ENCODE results near the gene CAGE1.

Gene CAGE1

DNA sequence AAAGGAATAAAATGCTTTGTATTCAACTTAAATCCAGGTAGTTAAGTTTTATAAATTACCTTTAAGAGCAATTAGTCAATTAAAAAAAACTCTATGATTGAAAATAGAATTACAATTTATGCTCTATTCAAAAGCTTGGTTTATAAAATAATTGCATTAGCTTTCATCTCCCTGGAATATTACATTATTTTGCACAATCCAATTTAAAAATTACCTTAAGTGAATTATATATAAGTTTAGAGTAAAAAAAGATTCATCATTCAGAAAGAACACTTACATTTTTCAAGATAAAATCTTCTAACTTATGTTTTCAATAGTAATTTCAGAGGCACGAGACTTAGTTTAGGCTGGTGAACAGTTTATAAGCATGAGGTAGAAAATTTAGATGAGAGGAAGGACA lies 91.4 kb downstream of the CAGE1 start:
- no peak overlapping the region for H3K27ac ChIP-seq
- TF ChIP-seq, protein P1, sequence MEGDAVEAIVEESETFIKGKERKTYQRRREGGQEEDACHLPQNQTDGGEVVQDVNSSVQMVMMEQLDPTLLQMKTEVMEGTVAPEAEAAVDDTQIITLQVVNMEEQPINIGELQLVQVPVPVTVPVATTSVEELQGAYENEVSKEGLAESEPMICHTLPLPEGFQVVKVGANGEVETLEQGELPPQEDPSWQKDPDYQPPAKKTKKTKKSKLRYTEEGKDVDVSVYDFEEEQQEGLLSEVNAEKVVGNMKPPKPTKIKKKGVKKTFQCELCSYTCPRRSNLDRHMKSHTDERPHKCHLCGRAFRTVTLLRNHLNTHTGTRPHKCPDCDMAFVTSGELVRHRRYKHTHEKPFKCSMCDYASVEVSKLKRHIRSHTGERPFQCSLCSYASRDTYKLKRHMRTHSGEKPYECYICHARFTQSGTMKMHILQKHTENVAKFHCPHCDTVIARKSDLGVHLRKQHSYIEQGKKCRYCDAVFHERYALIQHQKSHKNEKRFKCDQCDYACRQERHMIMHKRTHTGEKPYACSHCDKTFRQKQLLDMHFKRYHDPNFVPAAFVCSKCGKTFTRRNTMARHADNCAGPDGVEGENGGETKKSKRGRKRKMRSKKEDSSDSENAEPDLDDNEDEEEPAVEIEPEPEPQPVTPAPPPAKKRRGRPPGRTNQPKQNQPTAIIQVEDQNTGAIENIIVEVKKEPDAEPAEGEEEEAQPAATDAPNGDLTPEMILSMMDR (conservative IDR thresholded peaks at IDR 0.05) = no peak

DNA sequence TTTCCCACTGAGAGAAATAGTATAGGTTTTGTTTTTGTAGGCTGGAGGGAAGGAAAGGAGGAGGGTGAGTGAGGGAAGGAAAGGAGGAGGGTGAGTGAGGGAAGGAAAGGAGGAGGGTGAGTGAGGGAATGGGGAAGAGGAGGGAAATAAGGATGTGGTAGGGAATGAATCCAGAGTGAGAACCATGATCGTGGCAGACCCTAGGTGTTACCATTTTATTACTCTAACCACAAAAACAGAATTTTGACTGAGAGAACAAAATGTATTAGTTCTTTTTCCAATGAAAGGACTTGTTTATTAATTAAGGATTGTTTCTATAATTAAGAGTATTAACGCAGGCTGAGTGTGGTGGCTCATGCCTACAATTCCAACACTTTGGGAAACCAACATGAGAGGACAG lies 92.9 kb downstream of the CAGE1 start:
- TF ChIP-seq, protein P1 (conservative IDR thresholded peaks at IDR 0.05) = no peak
- H3K27ac ChIP-seq = no peak overlapping the region

DNA sequence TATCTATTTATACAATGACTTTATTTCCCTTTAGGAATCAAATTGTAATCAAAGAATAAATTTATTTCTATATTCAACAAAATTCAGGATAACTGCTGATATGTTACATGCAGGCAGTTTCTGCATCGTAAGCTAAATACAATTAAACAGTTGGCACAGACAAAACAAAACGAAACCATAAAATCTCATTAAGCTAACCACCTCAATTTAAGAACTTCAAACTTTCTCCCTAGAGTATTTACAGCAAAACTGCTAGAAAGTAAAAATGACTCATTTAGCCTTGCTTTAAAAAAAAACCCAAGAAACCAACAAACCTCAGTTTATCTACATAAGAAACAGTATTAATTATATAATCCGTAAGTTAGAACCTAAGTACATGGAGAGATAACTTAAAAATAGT lies 93.6 kb downstream of the CAGE1 start:
- H3K27ac ChIP-seq = no peak overlapping the region
- TF ChIP-seq, protein P1 (conservative IDR thresholded peaks at IDR 0.05) = no peak

DNA sequence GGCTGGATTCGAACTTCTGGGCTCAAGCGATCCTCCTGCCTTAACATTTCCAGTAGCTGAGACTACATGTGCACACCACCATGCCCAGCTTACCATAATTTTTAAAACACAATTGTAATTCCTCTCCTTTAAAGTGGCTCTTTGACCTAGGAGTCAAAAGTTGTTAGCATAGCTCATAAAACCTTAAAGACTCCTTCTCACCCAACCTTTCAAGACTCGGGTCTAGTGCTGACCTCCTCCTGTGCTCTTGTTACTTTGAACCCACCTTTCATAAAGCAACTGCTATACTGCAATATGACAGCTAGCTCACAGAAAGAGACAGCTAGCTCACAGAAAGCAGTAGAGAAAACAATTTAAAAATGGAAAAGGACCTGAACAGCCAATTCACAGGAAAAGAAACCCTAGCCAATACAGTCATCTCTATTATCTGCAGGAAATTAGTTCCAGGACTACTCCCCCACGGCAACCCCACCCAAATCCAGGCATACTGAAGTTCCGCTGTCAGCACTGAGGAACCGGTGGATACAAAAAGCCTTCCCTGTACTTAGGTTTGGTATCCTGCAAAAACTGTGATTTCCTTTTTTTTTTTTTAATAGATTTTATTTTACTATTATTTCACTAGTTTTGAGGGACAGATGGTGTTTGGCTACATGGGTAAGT lies 96.8 kb downstream of the CAGE1 start:
- TF ChIP-seq, protein P1 (conservative IDR thresholded peaks at IDR 0.05) = no peak
- H3K27ac ChIP-seq = no peak overlapping the region

DNA sequence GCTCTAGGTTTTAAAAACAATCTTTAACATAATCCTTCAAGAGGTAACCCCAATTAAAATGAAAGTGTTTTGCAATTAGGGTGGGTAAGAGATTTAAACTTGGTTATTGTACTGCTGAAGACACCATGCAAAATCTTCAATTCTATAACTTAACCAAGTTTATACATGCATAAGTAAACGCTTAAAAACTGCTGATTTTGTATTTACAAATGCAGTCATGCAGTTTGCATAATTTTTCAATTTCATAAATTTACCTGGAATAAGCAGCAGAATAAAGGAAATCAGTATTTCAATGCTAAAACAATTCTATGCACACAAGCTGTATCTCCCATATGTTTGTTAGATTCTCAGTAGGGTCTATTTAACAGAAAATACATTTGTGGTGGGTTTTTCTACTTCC lies 99.5 kb downstream of the CAGE1 start:
- TF ChIP-seq, protein P1 (conservative IDR thresholded peaks at IDR 0.05) = no peak
- H3K27ac ChIP-seq = no peak overlapping the region

DNA sequence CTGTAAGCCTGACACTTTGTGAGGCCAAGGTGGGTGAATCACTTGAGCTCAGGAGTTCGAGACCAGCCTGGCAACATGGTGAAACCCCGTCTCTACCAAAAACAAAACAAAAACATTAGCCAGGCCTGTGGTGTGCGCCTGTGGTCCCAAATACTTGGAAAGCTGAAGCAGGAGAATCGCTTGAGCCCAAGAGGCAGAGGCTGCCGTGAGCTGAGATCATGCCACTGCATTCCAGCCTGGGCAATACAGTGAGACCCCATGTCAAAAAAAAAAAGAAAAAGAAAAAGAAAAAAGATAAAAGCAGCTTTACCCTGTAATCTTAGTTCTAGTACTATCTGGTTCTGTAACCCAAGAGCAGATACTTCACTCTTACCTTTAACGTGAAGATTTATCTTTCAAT lies 104.1 kb downstream of the CAGE1 start:
- H3K27ac ChIP-seq = no peak overlapping the region
- TF ChIP-seq, protein P1 (conservative IDR thresholded peaks at IDR 0.05) = no peak

DNA sequence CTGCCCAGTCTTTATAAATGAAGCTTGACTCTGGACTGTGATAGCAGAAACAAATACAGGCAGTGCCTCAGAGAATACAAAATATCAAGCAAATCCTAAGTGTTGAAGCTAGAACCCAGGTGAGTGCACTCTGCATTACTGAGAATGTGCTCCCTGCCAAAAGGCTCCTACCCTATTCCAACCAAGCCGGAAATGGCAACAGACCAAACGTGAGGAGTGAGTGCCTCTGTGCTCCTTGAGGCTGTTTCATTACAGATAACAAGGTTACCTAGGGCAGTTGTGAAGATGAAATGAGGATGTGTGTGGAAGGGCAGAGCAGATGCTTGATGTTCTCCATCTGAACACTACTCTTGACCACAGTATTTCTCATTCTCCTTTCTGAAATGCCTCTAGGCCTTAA lies 105.9 kb downstream of the CAGE1 start:
- no peak overlapping the region for H3K27ac ChIP-seq
- TF ChIP-seq, protein P1 (conservative IDR thresholded peaks at IDR 0.05) = no peak
